Upper lobe of left lung (tissue), 6 donors: ENCODE results near the gene LMCD1. TPM values are rescaled to one million over a fixed set of nuclear protein-coding genes. Genes with fewer than 3 reads are reported as not detected.

ENCODE experiments used
- ATAC-seq, 2 donors: fragments of 200-7000 bp; cut with Tn5 transposase; one replicate each; pipeline ENCODE4 v1.9.1; 2022; ENCODE audit warnings: mild to moderate bottlenecking in 2 of 2, moderate library complexity in 2 of 2; ENCODE audit not compliant: low FRiP score in 2 of 2
- DNase-seq, 2 donors: peaks; one replicate each; pipeline ENCODE4 v3.0.0-alpha.2; 2019 to 2020
- H3K27ac ChIP-seq, 4 donors: fragments of 200-600 bp; sonication (generic); one replicate each; pipeline ENCODE4 v1.5.1; 2016 to 2019
- H3K27me3 ChIP-seq, 4 donors: fragments of 200-600 bp; sonication (generic); one replicate each; pipeline ENCODE4 v1.5.1; 2017 to 2019
- H3K36me3 ChIP-seq, 4 donors: fragments of 200-600 bp; sonication (generic); one replicate each; pipeline ENCODE4 v1.5.1; 2016 to 2019
- H3K4me1 ChIP-seq, 4 donors: fragments of 200-600 bp; sonication (generic); one replicate each; pipeline ENCODE4 v1.5.1; 2018 to 2019
- H3K4me3 ChIP-seq, 4 donors: fragments of 200-600 bp; sonication (generic); one replicate each; pipeline ENCODE4 v1.5.1; 2017 to 2019; ENCODE audit warnings: mild to moderate bottlenecking in 2 of 4, moderate library complexity in 1 of 4
- H3K9me3 ChIP-seq, 4 donors: fragments of 200-600 bp; sonication (generic); one replicate each; pipeline ENCODE4 v1.5.1; 2018 to 2019
- CTCF ChIP-seq, 6 experiments: fragments of 450-650 bp in 4 of 6; fragments of 200-600 bp in 2 of 6; sonication (generic) in 2 of 6; IDR thresholded peaks; one replicate each; pipeline ENCODE4 v1.5.1; 2016 to 2019; ENCODE audit warnings: antibody characterized with exemption in 6 of 6
- EP300 ChIP-seq, 4 donors: sonication (generic); formaldehyde crosslinking; IDR thresholded peaks; one replicate each; pipeline ENCODE4 v1.5.1; 2017; ENCODE audit warnings: antibody characterized with exemption in 4 of 4, control low read depth in 2 of 4
- POLR2A ChIP-seq, 4 donors: fragments of 450-650 bp; IDR thresholded peaks; one replicate each; pipeline ENCODE4 v1.5.1; 2016 to 2017; ENCODE audit warnings: antibody characterized with exemption in 4 of 4, mild to moderate bottlenecking in 2 of 4
- POLR2AphosphoS5 ChIP-seq, 2 donors: sonication (generic); formaldehyde crosslinking; IDR thresholded peaks; one replicate each; pipeline ENCODE4 v1.5.1; 2017; ENCODE audit warnings: antibody characterized with exemption in 2 of 2
- WGBS, 2 donors: methylation state at CpG; one replicate each; pipeline ENCODE4 v1.1.5; 2017 to 2018; 5-methylcytosine and 5-hydroxymethylcytosine counted together
- total RNA-seq, 6 donors: library from RNA; depleted of rRNA in 4 of 6; stranded (reverse); fragments of >200 nt in 4 of 6; gene quantifications; one replicate each; pipeline versions ENCODE4 v1.1.0 to v1.2.1, GENCODE V29; 2016 to 2021
- donor health status: DM: no; HTN: no; CAD: no; lungs with moderate emphysema.
- donor health status: DM: no; HTN: yes; CAD: no; lungs with severe emphysema.

The LMCD1 gene
- total RNA-seq, 6 donors from 2014 or later: 47.4 to 269 (median 118) TPM

- no peak for TF ChIP-seq EP300 (IDR thresholded peaks at IDR 0.05)
- no peak for TF ChIP-seq CTCF (IDR thresholded peaks at IDR 0.05)
- no peak for TF ChIP-seq POLR2AphosphoS5 (IDR thresholded peaks at IDR 0.05)
- no peak for TF ChIP-seq POLR2A (IDR thresholded peaks at IDR 0.05)
- peak in 1 of 2 donors; percentile 32 for ATAC-seq
- Histone ChIP-seq H3K4me3 (no peak overlapping the region), H3K27me3 (no peaks in the 10 kb centered on the region), H3K36me3 (no peaks in the 10 kb centered on the region), H3K9me3 (no peaks in the 10 kb centered on the region), H3K27ac (no peak overlapping the region), H3K4me1 (no peaks in the 10 kb centered on the region)
- no peak for DNase-seq
- WGBS, 2 donors: 82 to 89% methylated on average over 6 of the region's 6 CpGs
Measured at GRCh38 chr3:8589880-8590556, 88.4 kb downstream of the LMCD1 start.

- Histone ChIP-seq H3K36me3 (no peaks in the 10 kb centered on the region), H3K4me3 (no peak overlapping the region), H3K4me1 (no peaks in the 10 kb centered on the region), H3K27me3 (no peaks in the 10 kb centered on the region), H3K27ac (peak overlapping the region in 1 of 4 donors; percentile 26), H3K9me3 (no peaks in the 10 kb centered on the region)
- no peak for TF ChIP-seq POLR2A (IDR thresholded peaks at IDR 0.05)
- TF ChIP-seq POLR2AphosphoS5 (IDR thresholded peaks at IDR 0.05): no peak
- no peak for TF ChIP-seq CTCF (IDR thresholded peaks at IDR 0.05)
- TF ChIP-seq EP300 (IDR thresholded peaks at IDR 0.05): no peak
- ATAC-seq (no peak), DNase-seq (peak in 1 of 2 donors; percentile 30)
- WGBS, 2 donors: 80 to 82% methylated on average over 5 to 9 of the region's 9 CpGs
Measured at GRCh38 chr3:8593021-8593827, 91.6 kb downstream of the LMCD1 start.

GRCh38 chr3:8595252-8595651 lies 93.6 kb downstream of the LMCD1 start:
- H3K4me3 ChIP-seq: no peak overlapping the region
- no peaks in the 10 kb centered on the region for H3K36me3 ChIP-seq
- H3K4me1 ChIP-seq: no peaks in the 10 kb centered on the region
- H3K27me3 ChIP-seq: no peaks in the 10 kb centered on the region
- H3K9me3 ChIP-seq: no peaks in the 10 kb centered on the region
- no peak for DNase-seq
- TF ChIP-seq POLR2A (IDR thresholded peaks at IDR 0.05): no peak
- no peak for ATAC-seq
- H3K27ac ChIP-seq: no peak overlapping the region
- WGBS, 2 donors: 84 to 88% methylated on average over 3 of the region's 3 CpGs

GRCh38 chr3:8595695-8596115 lies 94.1 kb downstream of the LMCD1 start:
- no peak overlapping the region for H3K4me3 ChIP-seq
- H3K27ac ChIP-seq: no peak overlapping the region
- no peaks in the 10 kb centered on the region for H3K9me3 ChIP-seq
- no peaks in the 10 kb centered on the region for H3K36me3 ChIP-seq
- 78 to 92% methylated on average over 9 of the region's 9 CpGs for WGBS, 2 donors
- H3K27me3 ChIP-seq: no peaks in the 10 kb centered on the region
- DNase-seq: no peak
- no peaks in the 10 kb centered on the region for H3K4me1 ChIP-seq
- no peak for ATAC-seq
- TF ChIP-seq POLR2A (IDR thresholded peaks at IDR 0.05) (no peak), EP300 (IDR thresholded peaks at IDR 0.05) (no peak), POLR2AphosphoS5 (IDR thresholded peaks at IDR 0.05) (no peak), CTCF (IDR thresholded peaks at IDR 0.05) (no peak)

GRCh38 chr3:8596321-8597218 lies 94.9 kb downstream of the LMCD1 start:
- TF ChIP-seq EP300 (IDR thresholded peaks at IDR 0.05): no peak
- no peak for TF ChIP-seq POLR2A (IDR thresholded peaks at IDR 0.05)
- TF ChIP-seq POLR2AphosphoS5 (IDR thresholded peaks at IDR 0.05): no peak
- no peak for TF ChIP-seq CTCF (IDR thresholded peaks at IDR 0.05)
- DNase-seq (no peak), ATAC-seq (no peak)
- Histone ChIP-seq H3K4me3 (no peak overlapping the region), H3K27me3 (no peaks in the 10 kb centered on the region), H3K27ac (no peak overlapping the region), H3K36me3 (no peaks in the 10 kb centered on the region), H3K9me3 (no peaks in the 10 kb centered on the region), H3K4me1 (no peaks in the 10 kb centered on the region)
- 89 to 90% methylated on average over 18 of the region's 18 CpGs for WGBS, 2 donors
